ENCODE data around the gene ZDHHC3. TPM values are rescaled to one million over a fixed set of nuclear protein-coding genes. Genes with fewer than 3 reads are reported as not detected.

The ZDHHC3 gene
- total and polyA plus RNA-seq, 2 donors (not counting 1 experiment from before 2014, with no cell fraction given), result 37.2 to 52.6 TPM

GRCh38 chr3:44920081-44920480 is 55.9 kb downstream of the ZDHHC3 start:
- no peak for ATAC-seq (ENCODE audit: low read depth)
- Histone ChIP-seq H3K4me3 (ENCODE audit: control extremely low read depth in 1 of 5, extremely low read depth in 1 of 5, insufficient read depth in 1 of 5, low read depth in 2 of 5, low read length in 4 of 5) (no peak overlapping the region), H3K9ac (ENCODE audit: low read length) (no peak overlapping the region), H3K27ac (ENCODE audit: low read length in 2 of 2) (no peak overlapping the region), H3K4me1 (ENCODE audit: control insufficient read depth in 2 of 2, insufficient read depth in 2 of 2, low read length in 2 of 2) (no peaks in the 10 kb centered on the region), H3K36me3 (replicated peaks in 1 of 2; ENCODE audit: control extremely low read depth in 1 of 2, control insufficient read depth in 1 of 2, extremely low read depth in 1 of 2, insufficient read depth in 2 of 2, low read length in 1 of 2) (peaks cover 1 to 17% of the 10 kb centered on the region in 2 experiments), H3K9me3 (ENCODE audit: control extremely low read depth in 1 of 3, control insufficient read depth in 2 of 3, insufficient read depth in 1 of 3, low read length in 2 of 3) (peaks cover 0 to 2% (median 0%) of the 10 kb centered on the region in 3 donors), H3K79me2 (ENCODE audit: control insufficient read depth, insufficient read depth, low read length) (no peaks in the 10 kb centered on the region), H3K27me3 (replicated peaks in 1 of 4; ENCODE audit: control extremely low read depth in 1 of 4, control insufficient read depth in 3 of 4, insufficient read depth in 4 of 4, low read length in 3 of 4) (no peaks in the 10 kb centered on the region), H2AFZ (ENCODE audit: insufficient read depth, low read depth, low read length, poor library complexity, severe bottlenecking) (no peak overlapping the region), H3K4me2 (replicated peaks; ENCODE audit: low read depth, low read length, poor library complexity, severe bottlenecking) (no peak overlapping the region), H4K20me1 (ENCODE audit: control insufficient read depth, insufficient read depth, low read length, poor library complexity, severe bottlenecking) (no peaks in the 10 kb centered on the region)
- no peaks in the 10 kb centered on the region for H3K9me3 Mint-ChIP-seq (ENCODE audit: insufficient read depth)
- H3K27ac Mint-ChIP-seq, result no peak overlapping the region
- no peak for DNase-seq
- H3K4me3 Mint-ChIP-seq, result no peak overlapping the region
- POLR2A ChIA-PET, result no interaction called here
- 100% methylated on average over 2 of the region's 3 CpGs for WGBS (ENCODE audit: insufficient coverage)
- no peaks in the 10 kb centered on the region for H3K27me3 Mint-ChIP-seq
- intact Hi-C loops (cut with micrococcal nuclease), result no loop called here
- TF ChIP-seq EZH2 (IDR thresholded peaks at IDR 0.05; ENCODE audit: borderline replicate concordance, insufficient read depth, low read depth, low read length, poor library complexity, severe bottlenecking) (no peak), CTCF (IDR thresholded peaks at IDR 0.05) (no peak)
- CTCF ChIA-PET, result no interaction called here
- H3K4me1 Mint-ChIP-seq, result peaks cover 2% of the 10 kb centered on the region

GRCh38 chr3:44918581-44918980 is 57.4 kb downstream of the ZDHHC3 start:
- Histone ChIP-seq H3K9me3 (ENCODE audit: control extremely low read depth in 1 of 3, control insufficient read depth in 2 of 3, insufficient read depth in 1 of 3, low read length in 2 of 3) (no peaks in the 10 kb centered on the region), H3K4me1 (ENCODE audit: control insufficient read depth in 2 of 2, insufficient read depth in 2 of 2, low read length in 2 of 2) (no peaks in the 10 kb centered on the region), H3K9ac (ENCODE audit: low read length) (no peak overlapping the region), H3K4me3 (ENCODE audit: control extremely low read depth in 1 of 5, extremely low read depth in 1 of 5, insufficient read depth in 1 of 5, low read depth in 2 of 5, low read length in 4 of 5) (no peak overlapping the region), H3K4me2 (replicated peaks; ENCODE audit: low read depth, low read length, poor library complexity, severe bottlenecking) (no peak overlapping the region), H4K20me1 (ENCODE audit: control insufficient read depth, insufficient read depth, low read length, poor library complexity, severe bottlenecking) (no peaks in the 10 kb centered on the region), H3K36me3 (replicated peaks in 1 of 2; ENCODE audit: control extremely low read depth in 1 of 2, control insufficient read depth in 1 of 2, extremely low read depth in 1 of 2, insufficient read depth in 2 of 2, low read length in 1 of 2) (peaks cover 0 to 17% of the 10 kb centered on the region in 2 experiments), H3K27ac (ENCODE audit: low read length in 2 of 2) (no peak overlapping the region), H3K79me2 (ENCODE audit: control insufficient read depth, insufficient read depth, low read length) (no peaks in the 10 kb centered on the region), H3K27me3 (replicated peaks in 1 of 4; ENCODE audit: control extremely low read depth in 1 of 4, control insufficient read depth in 3 of 4, insufficient read depth in 4 of 4, low read length in 3 of 4) (no peaks in the 10 kb centered on the region), H2AFZ (ENCODE audit: insufficient read depth, low read depth, low read length, poor library complexity, severe bottlenecking) (no peak overlapping the region)
- WGBS (ENCODE audit: insufficient coverage), result 98% methylated on average over 6 of the region's 6 CpGs
- no peak for TF ChIP-seq EZH2 (IDR thresholded peaks at IDR 0.05; ENCODE audit: borderline replicate concordance, insufficient read depth, low read depth, low read length, poor library complexity, severe bottlenecking)
- no peak for TF ChIP-seq CTCF (IDR thresholded peaks at IDR 0.05)
- Mint-ChIP-seq H3K27ac (no peak overlapping the region), H3K27me3 (no peaks in the 10 kb centered on the region), H3K9me3 (ENCODE audit: insufficient read depth) (no peaks in the 10 kb centered on the region), H3K4me1 (no peaks in the 10 kb centered on the region), H3K4me3 (no peak overlapping the region)
- POLR2A ChIA-PET, result no interaction called here
- ATAC-seq (ENCODE audit: low read depth), result no peak
- CTCF ChIA-PET, result interaction anchor here (6.8 kb wide), 1 partner anchor 385 kb away, joined by 70 read pairs; no protein-coding TSS in a partner anchor
- DNase-seq, result no peak
- intact Hi-C loops (cut with micrococcal nuclease), result no loop called here
